NCI-H2196 treated with DMSO at 0.1 percent for 48 hours (cell line): ENCODE measurements around the gene TSSK6.

Experiments
- DNase-seq: peaks from one replicate; lab custom pipeline; 2025; ENCODE audit not compliant: unreplicated experiment; lab: John Stamatoyannopoulos, UW

TSSK6 gene

DNA sequence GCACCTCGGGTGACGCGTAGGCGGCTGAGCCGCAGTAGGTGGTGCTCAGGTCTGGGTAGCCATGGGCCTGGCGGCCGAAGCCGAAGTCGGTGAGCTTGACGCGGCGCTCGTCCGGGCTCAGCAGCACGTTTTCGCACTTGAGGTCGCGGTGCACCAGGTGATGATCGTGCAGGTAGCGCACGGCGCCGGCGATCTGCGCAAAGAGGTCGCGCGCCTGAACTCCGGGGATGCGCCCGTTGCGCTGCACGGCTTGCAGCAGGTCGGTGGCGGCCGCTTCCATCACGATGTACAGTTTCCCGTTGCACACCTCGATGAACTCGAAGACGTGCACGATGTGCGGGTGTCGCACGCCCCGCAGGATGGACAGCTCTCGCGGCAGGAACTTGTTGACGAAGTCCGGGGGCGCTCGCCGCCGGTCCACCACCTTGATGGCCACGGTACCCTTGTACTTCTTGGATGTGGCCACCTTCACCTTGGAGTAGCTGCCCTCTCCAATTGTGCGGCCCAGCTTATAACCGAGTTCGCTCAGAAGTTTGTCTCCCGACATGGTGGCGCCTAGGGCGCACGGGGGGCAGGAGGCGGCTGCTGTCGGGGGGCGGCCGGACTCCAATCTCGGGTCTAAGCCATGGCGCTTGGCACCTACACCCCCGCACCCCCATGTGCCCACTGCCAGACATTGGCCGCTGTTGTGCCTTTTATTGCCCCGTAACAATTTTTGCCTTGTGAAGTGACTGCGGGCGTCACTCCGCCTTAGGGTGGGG is at the start of gene TSSK6:
Gene TSSK6 (minus strand): TSS at position 668 of the 761 bp plus-strand sequence. CDS start 121 bp downstream, at position 547.
- no peak for DNase-seq

GRCh38 chr19:19563348-19563848 is 48.0 kb upstream of the TSSK6 start:
- no peak for DNase-seq

DNA sequence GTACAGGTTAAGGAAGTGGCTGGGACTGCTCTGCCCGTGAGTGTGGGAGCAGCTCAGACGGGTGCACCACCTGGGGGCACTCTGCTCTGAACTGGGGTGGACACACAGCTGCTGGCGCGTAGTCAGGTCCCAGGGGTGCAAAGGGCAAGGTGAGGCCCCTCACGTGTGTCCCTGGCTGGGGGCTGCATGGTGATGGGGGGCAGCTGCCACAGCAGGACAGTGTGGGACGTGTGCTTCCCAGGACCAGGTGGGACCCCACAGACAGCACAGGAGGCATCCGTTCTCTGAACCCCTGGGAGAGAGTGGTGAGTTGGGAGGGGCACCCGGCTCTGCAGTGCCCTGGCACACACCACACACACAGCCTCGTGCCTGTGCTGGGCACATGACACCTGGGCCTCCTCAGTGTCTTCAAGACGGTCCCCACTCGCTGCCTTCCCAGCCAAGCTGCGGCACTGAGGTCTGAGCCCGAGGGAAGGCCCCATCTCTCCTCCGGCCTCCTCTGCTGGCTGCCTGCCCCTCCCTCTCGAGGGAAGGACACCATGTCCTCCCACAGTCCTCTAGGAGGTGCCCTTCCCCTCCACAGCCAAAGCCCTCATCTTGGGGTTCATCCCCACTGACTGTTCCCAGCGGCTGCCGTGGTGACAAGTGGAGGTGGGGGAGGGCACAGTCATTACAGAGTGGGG is 47.5 kb upstream of the TSSK6 start:
- no peak for DNase-seq

DNA sequence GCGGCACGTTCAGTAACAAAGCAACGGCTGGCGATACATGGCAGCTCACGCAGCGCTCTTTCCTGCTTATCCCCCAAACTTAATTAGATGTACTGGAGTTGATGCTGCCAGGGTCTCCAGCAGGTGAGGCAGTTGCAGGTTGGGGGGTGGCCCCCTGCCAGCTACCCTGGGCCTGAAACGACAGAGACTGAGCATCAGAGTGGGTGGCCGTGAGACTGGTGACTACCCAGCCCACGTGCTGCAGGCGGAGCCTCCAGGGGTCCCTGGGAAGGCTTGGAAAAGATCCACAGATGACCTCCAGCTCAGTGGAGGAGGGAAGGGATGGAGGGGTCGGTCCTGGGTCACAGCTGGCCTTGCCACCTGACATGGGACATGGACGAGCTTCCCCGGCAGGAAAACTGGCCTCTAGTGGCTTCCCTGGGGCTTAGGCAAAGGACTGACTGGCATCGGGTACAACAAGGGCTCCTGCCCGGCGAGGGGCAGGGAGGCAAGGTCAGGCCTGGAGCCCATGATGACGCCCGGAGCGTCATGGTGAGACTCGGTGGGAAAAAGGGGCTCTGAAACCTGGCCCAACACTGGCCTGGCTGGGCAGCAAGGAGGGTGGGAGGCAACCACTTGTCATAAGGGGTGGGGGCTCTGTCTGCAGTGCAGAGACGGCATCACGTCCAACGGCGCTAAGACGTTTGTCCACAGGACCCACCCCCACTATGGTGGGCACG is 46.8 kb upstream of the TSSK6 start:
- no peak for DNase-seq

GRCh38 chr19:19559931-19560330 is 44.6 kb upstream of the TSSK6 start:
- no peak for DNase-seq

DNA sequence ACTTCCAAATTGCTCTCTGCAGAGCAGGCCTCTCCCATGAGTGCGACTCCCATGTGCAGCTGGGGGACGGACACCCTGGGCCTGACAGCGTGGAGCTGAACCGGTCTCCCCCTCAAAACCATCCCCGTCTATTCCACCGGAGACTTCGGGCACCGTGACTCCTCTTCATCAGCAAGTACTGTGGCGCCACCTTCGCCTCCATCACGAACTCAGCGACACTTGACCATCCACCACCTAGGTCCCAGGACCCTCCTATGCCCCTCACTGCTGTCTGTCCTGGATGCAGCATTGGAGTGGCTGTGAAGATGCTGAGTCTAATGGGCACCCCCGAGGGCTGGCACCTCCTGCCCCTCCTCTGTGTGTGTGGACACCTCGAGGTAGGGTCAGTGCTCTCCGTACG is 43.3 kb upstream of the TSSK6 start:
- no peak for DNase-seq

DNA sequence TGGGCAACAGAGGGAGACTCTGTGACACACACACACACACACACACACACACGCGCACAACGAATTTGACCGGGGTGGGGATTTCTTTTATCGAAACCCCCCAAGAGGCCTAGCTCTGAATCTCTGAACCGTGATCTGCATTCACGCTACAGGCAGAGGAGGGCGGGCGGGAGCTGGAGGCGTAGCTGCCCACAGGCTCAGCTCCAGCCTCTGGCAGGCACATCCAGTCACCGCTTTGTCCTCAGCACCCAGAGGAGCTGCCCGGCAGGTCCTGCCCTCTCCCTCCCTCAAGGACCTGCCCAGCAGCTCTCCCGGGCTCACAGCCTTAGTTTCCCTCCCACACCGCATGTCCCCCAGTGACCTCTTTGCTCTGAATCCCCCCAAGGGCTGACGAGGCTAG is 42.7 kb upstream of the TSSK6 start:
- no peak for DNase-seq

GRCh38 chr19:19554074-19555023 is 39.0 kb upstream of the TSSK6 start:
- DNase-seq, result no peak

- DNase-seq, result no peak
Observed at GRCh38 chr19:19553670-19554069, 38.3 kb upstream of the TSSK6 start.

- no peak for DNase-seq
Observed at GRCh38 chr19:19552798-19553197, 37.5 kb upstream of the TSSK6 start.

DNA sequence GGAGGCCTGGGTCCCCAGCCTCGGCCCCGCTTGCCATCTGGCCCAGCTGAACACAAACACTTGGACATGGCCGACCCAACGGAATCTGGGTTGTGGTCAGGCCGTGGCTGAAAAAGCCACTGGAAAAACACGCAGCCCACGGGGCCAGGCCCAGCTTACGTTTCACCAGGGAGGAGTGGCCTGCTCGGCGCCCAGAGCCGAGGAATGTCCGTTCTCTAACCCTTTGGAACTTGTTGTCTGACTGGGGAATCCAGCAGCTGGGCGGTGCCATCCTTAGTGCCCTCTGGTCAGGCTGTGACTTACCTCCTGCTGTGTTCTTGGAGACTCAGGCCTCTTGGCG is 36.5 kb upstream of the TSSK6 start:
- DNase-seq, result no peak

- no peak for DNase-seq
Observed at GRCh38 chr19:19550972-19551852, 35.9 kb upstream of the TSSK6 start.

- no peak for DNase-seq
Observed at GRCh38 chr19:19550485-19550929, 35.2 kb upstream of the TSSK6 start.

GRCh38 chr19:19549804-19550464 is 34.6 kb upstream of the TSSK6 start:
- no peak for DNase-seq

DNA sequence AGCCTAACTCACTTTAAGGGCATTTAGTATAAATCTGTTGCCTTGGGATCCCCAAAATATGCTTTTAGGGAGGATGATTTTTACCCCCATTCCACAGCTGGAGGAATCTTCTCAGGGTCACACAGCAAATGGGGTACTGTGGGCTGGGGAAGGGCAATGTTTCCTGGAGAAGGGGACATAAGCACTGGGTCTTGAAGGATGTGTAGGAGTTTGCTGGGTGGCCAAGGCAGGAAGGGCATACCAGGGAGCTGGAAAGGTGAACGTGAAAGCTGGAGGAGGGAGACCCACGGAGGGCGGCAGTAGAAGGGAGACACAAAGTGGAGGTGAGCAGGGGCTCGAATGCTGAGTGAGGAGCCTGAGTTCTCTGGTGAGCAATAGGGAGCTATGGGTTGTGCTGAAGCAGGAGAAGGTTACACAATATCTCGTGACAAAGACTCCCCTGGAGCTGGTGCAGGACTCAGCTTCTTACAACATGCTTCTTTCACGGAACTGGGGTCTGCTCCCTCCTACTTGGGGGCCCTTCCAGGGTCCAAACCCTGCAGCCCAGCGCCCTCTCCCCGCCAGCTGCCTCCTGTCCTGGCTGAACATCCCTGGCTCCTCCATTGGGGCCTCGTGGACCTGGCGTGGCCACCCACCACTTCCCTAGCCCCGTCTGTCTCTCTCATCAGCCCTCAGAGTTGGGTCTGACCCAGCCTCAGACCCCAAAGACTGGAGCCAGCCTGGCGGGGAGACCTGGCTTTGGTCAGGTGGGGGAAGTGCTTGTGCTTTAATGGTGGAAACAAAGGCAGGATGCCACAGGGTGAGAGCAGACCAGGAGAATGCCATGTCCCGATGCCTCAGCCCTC is 33.8 kb upstream of the TSSK6 start:
- no peak for DNase-seq

DNA sequence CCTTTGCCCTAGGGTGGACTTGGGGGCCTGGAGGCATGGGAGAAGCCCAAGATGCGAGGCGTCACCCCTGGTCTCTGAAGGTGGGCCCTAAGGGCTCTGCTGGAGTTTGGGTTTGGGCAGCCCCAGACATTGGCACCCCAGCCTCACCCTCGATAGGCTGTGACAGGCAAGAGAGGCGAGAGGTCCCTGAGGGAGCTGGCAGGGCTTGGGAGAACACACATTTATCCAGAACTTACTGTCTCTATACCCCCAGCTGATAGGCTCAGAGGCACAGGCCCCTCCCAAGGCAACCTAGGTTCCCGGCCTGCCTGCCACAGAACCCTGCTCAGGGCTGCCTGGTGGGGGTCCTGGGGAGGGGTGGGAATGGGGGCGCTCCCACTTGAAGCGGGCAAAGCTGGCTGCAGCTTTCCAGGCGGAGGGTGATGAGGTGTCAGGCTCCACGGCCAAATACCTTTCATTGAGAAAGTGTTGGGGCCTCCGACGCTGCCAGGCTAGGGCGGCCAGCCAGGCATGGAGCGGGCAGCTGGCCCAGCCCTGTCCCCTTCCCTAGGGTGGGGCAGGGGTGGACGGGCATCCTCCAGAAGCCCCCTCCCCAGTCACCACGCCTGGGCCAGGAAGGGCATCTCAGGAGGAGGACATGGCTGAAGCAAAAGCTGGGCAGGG is 32.5 kb upstream of the TSSK6 start:
- DNase-seq, result no peak

GRCh38 chr19:19546751-19547162 is 31.4 kb upstream of the TSSK6 start:
- no peak for DNase-seq

DNA sequence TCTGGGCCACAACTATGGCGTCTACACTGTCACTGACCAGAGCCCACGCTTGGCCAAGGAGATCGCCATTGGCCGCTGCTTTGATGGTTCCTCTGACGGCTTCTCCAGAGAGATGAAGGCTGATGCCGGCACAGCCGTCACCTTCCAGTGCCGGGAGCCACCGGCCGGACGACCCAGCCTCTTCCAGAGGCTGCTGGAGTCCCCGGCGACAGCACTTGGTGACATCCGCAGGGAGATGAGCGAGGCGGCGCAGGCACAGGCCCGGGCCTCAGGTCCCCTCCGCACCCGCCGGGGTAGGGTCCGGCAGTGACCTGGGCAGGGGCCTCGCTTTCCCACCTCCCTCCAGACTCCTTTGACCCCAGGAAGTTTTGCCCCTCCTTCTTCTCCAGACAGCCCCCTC is 30.4 kb upstream of the TSSK6 start:
- DNase-seq, result no peak
